Choroid plexus epithelial cell (primary cell): ENCODE results near the gene VSIG10.

ENCODE experiments used
- DNase-seq: peaks from one replicate; pipeline ENCODE4 v3.0.0-alpha.2; 2010; ENCODE audit warnings: low read depth
- H3K4me3 ChIP-seq: 2 replicates; pipeline ENCODE4 v1.5.1; 2011; ENCODE audit warnings: low read depth, mild to moderate bottlenecking, control low read depth, low read length, moderate library complexity
- TF ChIP-seq, protein P1 (sequence below): conservative IDR thresholded peaks from 2 replicates; pipeline ENCODE4 v1.5.1; 2011; ENCODE audit warnings: low read depth, mild to moderate bottlenecking, control low read depth, inconsistent platforms, low read length, moderate library complexity

The VSIG10 gene

DNA sequence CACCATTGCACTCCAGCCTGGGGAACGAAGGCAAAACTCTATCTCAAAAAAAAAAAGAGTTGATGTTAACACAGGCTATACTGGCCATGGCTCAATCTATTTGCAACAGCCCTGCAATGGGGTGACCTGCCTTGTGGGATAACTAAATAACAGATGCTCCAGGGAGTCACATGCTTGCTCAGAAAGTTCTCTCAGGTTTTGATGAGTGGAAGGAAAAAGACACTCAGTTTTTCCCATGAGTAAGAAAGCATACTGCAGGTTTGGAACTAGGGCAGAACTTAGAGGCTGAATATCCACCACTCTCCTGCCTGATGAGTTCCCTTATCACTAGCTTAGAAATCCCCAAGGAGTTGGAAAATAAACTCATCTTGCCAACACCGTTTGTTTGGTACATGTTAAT is 59.7 kb downstream of the VSIG10 start:
- DNase-seq: no peak
- H3K4me3 ChIP-seq: no peak overlapping the region
- TF ChIP-seq, protein P1, sequence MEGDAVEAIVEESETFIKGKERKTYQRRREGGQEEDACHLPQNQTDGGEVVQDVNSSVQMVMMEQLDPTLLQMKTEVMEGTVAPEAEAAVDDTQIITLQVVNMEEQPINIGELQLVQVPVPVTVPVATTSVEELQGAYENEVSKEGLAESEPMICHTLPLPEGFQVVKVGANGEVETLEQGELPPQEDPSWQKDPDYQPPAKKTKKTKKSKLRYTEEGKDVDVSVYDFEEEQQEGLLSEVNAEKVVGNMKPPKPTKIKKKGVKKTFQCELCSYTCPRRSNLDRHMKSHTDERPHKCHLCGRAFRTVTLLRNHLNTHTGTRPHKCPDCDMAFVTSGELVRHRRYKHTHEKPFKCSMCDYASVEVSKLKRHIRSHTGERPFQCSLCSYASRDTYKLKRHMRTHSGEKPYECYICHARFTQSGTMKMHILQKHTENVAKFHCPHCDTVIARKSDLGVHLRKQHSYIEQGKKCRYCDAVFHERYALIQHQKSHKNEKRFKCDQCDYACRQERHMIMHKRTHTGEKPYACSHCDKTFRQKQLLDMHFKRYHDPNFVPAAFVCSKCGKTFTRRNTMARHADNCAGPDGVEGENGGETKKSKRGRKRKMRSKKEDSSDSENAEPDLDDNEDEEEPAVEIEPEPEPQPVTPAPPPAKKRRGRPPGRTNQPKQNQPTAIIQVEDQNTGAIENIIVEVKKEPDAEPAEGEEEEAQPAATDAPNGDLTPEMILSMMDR: no peak

GRCh38 chr12:118042091-118042490 is 61.7 kb downstream of the VSIG10 start:
- no peak for DNase-seq
- TF ChIP-seq, protein P1: no peak
- no peak overlapping the region for H3K4me3 ChIP-seq

GRCh38 chr12:118038137-118038536 is 65.7 kb downstream of the VSIG10 start:
- H3K4me3 ChIP-seq: no peak overlapping the region
- DNase-seq: no peak
- TF ChIP-seq, protein P1: no peak

DNA sequence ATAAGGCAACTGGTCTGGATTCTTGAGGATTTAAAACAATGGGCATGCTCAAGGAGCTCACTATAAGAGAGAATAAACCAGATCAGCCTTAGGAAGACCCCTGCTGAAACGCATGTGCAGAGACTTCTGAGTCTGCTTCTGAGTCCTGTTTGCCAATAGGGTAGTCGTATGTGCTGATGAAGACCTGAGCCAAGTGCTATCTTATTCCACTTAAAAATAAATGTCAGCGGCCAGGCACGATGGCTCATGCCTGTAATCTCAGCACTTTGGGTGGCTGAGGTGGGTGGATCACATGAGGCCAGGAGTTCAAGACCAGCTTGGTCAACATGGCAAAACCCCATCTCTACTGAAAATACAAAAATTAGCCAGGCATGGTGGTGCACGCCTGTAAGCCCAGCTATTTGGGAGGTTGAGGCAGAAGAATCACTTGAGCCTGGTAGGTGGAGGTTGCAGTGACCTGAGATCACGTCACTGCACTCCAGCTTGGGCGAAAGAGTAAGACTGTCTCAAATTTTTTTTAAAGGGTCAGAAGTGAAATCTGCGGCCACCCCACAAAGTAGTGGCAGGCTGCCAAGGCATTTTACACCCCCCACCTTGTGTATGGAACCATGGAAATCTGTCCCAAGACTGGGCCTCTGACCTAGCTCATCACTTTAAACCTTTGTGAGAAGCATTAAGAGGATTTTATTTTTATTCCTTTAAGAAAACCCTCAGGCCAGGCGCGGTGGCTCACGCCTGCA is 67.0 kb downstream of the VSIG10 start:
- DNase-seq: no peak
- TF ChIP-seq, protein P1: no peak
- no peak overlapping the region for H3K4me3 ChIP-seq

DNA sequence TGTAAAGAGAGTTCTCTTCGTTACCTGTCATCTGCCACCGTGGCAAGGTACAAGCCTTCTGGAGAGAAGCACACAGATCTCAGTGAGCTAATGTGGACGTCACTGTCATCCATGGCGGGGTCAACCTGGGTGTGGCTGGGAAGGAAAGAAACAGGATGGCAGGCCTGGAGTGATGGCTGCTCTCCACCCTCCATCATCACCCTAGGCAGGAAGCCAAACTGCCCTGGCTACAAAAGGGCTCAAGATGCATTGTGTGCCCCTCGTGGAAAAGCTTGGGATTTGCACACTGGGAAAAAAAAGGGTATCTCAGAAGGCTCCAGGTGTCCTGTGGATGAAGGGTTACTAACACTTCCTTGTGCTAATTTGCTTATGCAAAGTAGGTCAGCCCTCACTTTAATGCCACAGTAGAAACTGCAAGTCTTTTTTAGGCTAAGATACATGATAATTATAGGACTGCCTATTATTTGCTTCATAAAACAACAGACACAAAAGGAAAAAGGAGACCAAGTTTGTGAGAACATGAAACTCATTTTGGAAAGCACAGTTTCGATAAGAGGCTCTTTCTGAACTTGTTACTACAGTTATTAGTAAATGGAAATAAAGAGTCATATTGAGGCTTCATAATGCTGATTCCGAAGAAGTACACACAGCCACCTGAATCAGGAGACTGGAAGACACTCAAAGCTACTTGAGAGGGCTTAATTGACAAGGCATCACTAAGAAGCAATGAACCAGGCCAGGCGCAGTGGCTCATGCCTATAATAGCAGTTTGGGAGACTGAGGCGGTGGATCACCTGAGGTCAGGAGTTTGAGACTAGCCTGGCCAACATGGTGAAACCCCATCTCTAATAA is 68.4 kb downstream of the VSIG10 start:
- DNase-seq: no peak
- H3K4me3 ChIP-seq: no peak overlapping the region
- TF ChIP-seq, protein P1: peak; percentile 6

DNA sequence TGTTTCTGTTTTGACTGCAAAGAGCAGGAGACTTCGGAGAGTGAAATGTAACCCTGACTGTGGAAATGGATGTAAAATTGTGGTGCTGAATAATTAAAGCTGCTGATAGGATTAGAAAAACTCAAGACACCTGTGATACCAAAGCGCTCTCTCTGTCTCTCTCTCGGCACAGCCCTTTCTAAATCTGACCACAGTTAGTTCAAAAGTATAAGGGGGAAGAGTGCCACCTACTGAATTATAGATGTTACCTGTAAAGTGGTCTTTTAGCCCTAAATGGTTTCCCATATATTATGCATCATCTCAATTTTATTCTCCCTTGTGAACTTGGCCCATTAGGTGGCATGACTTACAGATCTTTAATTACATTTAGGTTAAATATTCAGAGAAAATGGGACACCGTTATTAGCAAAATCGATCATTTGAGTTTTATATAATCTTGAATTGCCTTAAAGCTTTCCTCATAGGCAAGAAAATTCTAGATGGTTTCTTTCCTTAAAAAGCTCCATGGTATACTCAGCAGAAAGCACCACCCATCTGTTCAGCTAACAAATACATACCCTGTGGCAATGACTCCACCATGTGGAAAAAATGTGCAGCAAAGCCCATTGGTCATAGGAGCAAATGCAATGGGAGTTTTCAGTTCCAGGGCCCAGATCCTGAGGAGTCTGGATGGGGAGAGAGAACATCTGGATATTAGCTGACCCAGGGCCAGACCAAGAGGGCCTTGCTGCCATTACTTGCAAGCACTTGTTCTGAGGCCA is 69.2 kb downstream of the VSIG10 start:
- TF ChIP-seq, protein P1: peak; percentile 55
- DNase-seq: peak; percentile 68
- H3K4me3 ChIP-seq: no peak overlapping the region
